ENCODE data around the gene MINDY4. TPM values are rescaled to one million over a fixed set of nuclear protein-coding genes. Genes with fewer than 3 reads are reported as not detected.
A peak's percentile ranks its signal among the peaks of the same experiment; 100 is the strongest.

Gene MINDY4
- total RNA-seq, 1 experiment from 2014 or later, result 3.0 TPM

- H3K9me3 ChIP-seq (ENCODE audit: low read length), result no peaks in the 10 kb centered on the region
- peak overlapping the region; percentile 44 for H3K4me2 ChIP-seq (ENCODE audit: low read length)
- POLR2A ChIA-PET (ENCODE audit: unreplicated experiment), result interaction anchor here (0.6 kb wide), 1 partner anchor 119 kb away, joined by 7 read pairs; no protein-coding TSS in a partner anchor
- H3K36me3 ChIP-seq (ENCODE audit: low read depth, low read length), result no peaks in the 10 kb centered on the region
- H3K4me3 ChIP-seq (ENCODE audit: low read length), result no peak overlapping the region
- H3K9me2 ChIP-seq (replicated peaks; ENCODE audit: low read length), result no peaks in the 10 kb centered on the region
- no peaks in the 10 kb centered on the region for H3K27me3 ChIP-seq (ENCODE audit: low read length)
- CTCF ChIA-PET, result no interaction called here
- intact Hi-C loops (cut with micrococcal nuclease), result no loop called here
- no peaks in the 10 kb centered on the region for H3K79me2 ChIP-seq (ENCODE audit: low read length)
- DNase-seq (peak; percentile 91), ATAC-seq (peak; percentile 91)
- no peaks in the 10 kb centered on the region for H4K20me1 ChIP-seq (ENCODE audit: low read length)
- H3K4me1 ChIP-seq (ENCODE audit: insufficient read depth, low read length), result peaks cover 19% of the 10 kb centered on the region
- peak overlapping the region; percentile 80 for H3K27ac ChIP-seq (ENCODE audit: low read length)
- no peak for TF ChIP-seq CTCF (conservative IDR thresholded peaks at IDR 0.05; ENCODE audit: low read depth, low read length)
- TF ChIP-seq EZH2phosphoT487 (IDR thresholded peaks at IDR 0.05; ENCODE audit: borderline replicate concordance, low read length), result no peak
- TF ChIP-seq EZH2 (IDR thresholded peaks at IDR 0.05; ENCODE audit: low read length, unreplicated experiment), result no peak
- no TSS peak for BruUV-seq (replicated peaks)
- H3K9ac ChIP-seq (ENCODE audit: low read length), result peak overlapping the region; percentile 43; the same call in 1 of the 2 replicates
- H3F3A ChIP-seq (ENCODE audit: low read length, unreplicated experiment), result no peaks in the 10 kb centered on the region
- peak overlapping the region; percentile 36; the same call in 1 of the 2 replicates for H2AFZ ChIP-seq (ENCODE audit: low read length)
These were observed 143.4 kb downstream of the MINDY4 start for GRCh38 chr7:30914596-30914995.

GRCh38 chr7:30915005-30915601, 143.9 kb downstream of the MINDY4 start:
- Histone ChIP-seq H3K4me3 (ENCODE audit: low read length) (no peak overlapping the region), H3F3A (ENCODE audit: low read length, unreplicated experiment) (no peaks in the 10 kb centered on the region), H3K79me2 (ENCODE audit: low read length) (no peaks in the 10 kb centered on the region), H3K4me1 (ENCODE audit: insufficient read depth, low read length) (peaks cover 23% of the 10 kb centered on the region), H4K20me1 (ENCODE audit: low read length) (no peaks in the 10 kb centered on the region), H3K27me3 (ENCODE audit: low read length) (no peaks in the 10 kb centered on the region), H3K4me2 (ENCODE audit: low read length) (peak overlapping the region; percentile 44), H3K9me2 (replicated peaks; ENCODE audit: low read length) (no peaks in the 10 kb centered on the region), H3K27ac (ENCODE audit: low read length) (peak overlapping the region; percentile 80), H3K9ac (ENCODE audit: low read length) (peak overlapping the region; percentile 43), H3K9me3 (ENCODE audit: low read length) (no peaks in the 10 kb centered on the region), H2AFZ (ENCODE audit: low read length) (peak overlapping the region; percentile 36; the same call in 1 of the 2 replicates), H3K36me3 (ENCODE audit: low read depth, low read length) (no peaks in the 10 kb centered on the region)
- intact Hi-C loops (cut with micrococcal nuclease), result no loop called here
- ATAC-seq (peak; percentile 39), DNase-seq (no peak)
- ChIA-PET CTCF (no interaction called here), POLR2A (ENCODE audit: unreplicated experiment) (interaction anchor here (0.6 kb wide), 1 partner anchor 120 kb away, joined by 7 read pairs; no protein-coding TSS in a partner anchor)
- no TSS peak for BruUV-seq (replicated peaks)
- no peak for TF ChIP-seq CTCF (conservative IDR thresholded peaks at IDR 0.05; ENCODE audit: low read depth, low read length)
- no peak for TF ChIP-seq EZH2 (IDR thresholded peaks at IDR 0.05; ENCODE audit: low read length, unreplicated experiment)
- TF ChIP-seq EZH2phosphoT487 (IDR thresholded peaks at IDR 0.05; ENCODE audit: borderline replicate concordance, low read length), result no peak

GRCh38 chr7:30915751-30916150, 144.5 kb downstream of the MINDY4 start:
- CTCF ChIA-PET, result no interaction called here
- Histone ChIP-seq H2AFZ (ENCODE audit: low read length) (no peak overlapping the region), H3K27ac (ENCODE audit: low read length) (no peak overlapping the region), H3K79me2 (ENCODE audit: low read length) (no peaks in the 10 kb centered on the region), H3K36me3 (ENCODE audit: low read depth, low read length) (no peaks in the 10 kb centered on the region), H3K4me1 (ENCODE audit: insufficient read depth, low read length) (peaks cover 30% of the 10 kb centered on the region), H4K20me1 (ENCODE audit: low read length) (no peaks in the 10 kb centered on the region), H3K4me2 (ENCODE audit: low read length) (no peak overlapping the region), H3K9me3 (ENCODE audit: low read length) (no peaks in the 10 kb centered on the region), H3K9ac (ENCODE audit: low read length) (no peak overlapping the region; the same call in 1 of the 2 replicates), H3K4me3 (ENCODE audit: low read length) (no peak overlapping the region), H3F3A (ENCODE audit: low read length, unreplicated experiment) (no peaks in the 10 kb centered on the region), H3K27me3 (ENCODE audit: low read length) (no peaks in the 10 kb centered on the region), H3K9me2 (replicated peaks; ENCODE audit: low read length) (no peaks in the 10 kb centered on the region)
- intact Hi-C loops (cut with micrococcal nuclease), result no loop called here
- no peak for TF ChIP-seq EZH2 (IDR thresholded peaks at IDR 0.05; ENCODE audit: low read length, unreplicated experiment)
- no peak for TF ChIP-seq EZH2phosphoT487 (IDR thresholded peaks at IDR 0.05; ENCODE audit: borderline replicate concordance, low read length)
- no peak for TF ChIP-seq CTCF (conservative IDR thresholded peaks at IDR 0.05; ENCODE audit: low read depth, low read length)
- DNase-seq (no peak), ATAC-seq (no peak)
- POLR2A ChIA-PET (ENCODE audit: unreplicated experiment), result no interaction called here
- BruUV-seq (replicated peaks), result no TSS peak

All from PC-3 (cell line).